ENCODE results near the gene CIP2A. TPM values are rescaled to one million over a fixed set of nuclear protein-coding genes. Genes with fewer than 3 reads are reported as not detected.

CIP2A gene
- total RNA-seq, 1 donor from 2014 or later, result 1.6 TPM

DNA sequence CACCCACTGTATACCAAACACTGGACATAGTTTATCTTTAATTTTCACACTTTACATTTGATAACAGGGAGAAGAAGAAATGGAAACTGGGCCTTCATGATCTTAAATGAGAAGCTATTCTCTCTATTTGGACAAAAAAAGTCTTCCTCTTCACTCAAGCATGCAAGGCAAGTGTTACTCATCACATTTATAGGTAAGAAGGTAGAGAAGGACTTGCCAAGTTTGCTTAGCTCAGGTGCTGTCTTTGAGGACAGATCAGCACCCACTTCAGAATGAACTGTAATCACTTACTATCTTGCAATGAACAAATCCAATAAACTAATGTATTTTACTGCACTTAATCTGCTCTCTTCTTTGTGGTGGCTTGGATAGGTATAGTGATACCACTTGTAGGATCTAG is 77.7 kb downstream of the CIP2A start:
- intact Hi-C loops (cut with micrococcal nuclease), result no loop called here
- no peak for DNase-seq

DNA sequence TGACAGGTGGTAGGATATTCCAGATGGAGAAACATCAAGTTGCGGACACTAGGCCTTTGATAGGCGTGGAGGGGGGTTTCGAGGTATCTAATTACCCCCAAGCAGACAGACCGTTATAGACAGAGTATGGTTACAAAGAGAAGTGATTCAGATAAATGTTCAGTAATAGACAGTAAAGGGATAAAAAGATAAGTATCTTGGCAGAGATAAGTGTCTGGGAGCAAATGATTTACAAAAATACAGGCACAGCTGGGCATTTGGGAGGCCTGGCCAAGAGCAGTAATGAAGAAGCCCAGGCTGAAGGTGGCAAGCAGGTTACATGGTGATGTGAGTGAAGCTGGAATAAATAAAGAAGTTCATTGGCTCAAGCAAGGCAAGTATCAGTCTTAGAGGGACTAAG is 78.2 kb downstream of the CIP2A start:
- TF ChIP-seq, protein P1, sequence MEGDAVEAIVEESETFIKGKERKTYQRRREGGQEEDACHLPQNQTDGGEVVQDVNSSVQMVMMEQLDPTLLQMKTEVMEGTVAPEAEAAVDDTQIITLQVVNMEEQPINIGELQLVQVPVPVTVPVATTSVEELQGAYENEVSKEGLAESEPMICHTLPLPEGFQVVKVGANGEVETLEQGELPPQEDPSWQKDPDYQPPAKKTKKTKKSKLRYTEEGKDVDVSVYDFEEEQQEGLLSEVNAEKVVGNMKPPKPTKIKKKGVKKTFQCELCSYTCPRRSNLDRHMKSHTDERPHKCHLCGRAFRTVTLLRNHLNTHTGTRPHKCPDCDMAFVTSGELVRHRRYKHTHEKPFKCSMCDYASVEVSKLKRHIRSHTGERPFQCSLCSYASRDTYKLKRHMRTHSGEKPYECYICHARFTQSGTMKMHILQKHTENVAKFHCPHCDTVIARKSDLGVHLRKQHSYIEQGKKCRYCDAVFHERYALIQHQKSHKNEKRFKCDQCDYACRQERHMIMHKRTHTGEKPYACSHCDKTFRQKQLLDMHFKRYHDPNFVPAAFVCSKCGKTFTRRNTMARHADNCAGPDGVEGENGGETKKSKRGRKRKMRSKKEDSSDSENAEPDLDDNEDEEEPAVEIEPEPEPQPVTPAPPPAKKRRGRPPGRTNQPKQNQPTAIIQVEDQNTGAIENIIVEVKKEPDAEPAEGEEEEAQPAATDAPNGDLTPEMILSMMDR (IDR thresholded peaks at IDR 0.05; ENCODE audit: borderline replicate concordance), result no peak
- Histone ChIP-seq H3K9me3 (replicated peaks) (no peaks in the 10 kb centered on the region), H3K36me3 (no peaks in the 10 kb centered on the region), H3K4me1 (peaks cover 8% of the 10 kb centered on the region), H3K4me3 (no peak overlapping the region), H3K27me3 (ENCODE audit: low read depth) (no peaks in the 10 kb centered on the region), H3K27ac (replicated peaks) (no peak overlapping the region)
- intact Hi-C loops (cut with micrococcal nuclease), result no loop called here
- no peak for DNase-seq

More for the DNA sequence above, 77.7 kb downstream of the CIP2A start:
- H3K9me3 ChIP-seq (replicated peaks), result no peaks in the 10 kb centered on the region
- TF ChIP-seq, protein P1 (IDR thresholded peaks at IDR 0.05; ENCODE audit: borderline replicate concordance), result no peak
- H3K36me3 ChIP-seq, result no peaks in the 10 kb centered on the region
- no peak overlapping the region for H3K27ac ChIP-seq (replicated peaks)
- H3K4me3 ChIP-seq, result no peak overlapping the region
- no peaks in the 10 kb centered on the region for H3K27me3 ChIP-seq (ENCODE audit: low read depth)
- peaks cover 8% of the 10 kb centered on the region for H3K4me1 ChIP-seq

DNA sequence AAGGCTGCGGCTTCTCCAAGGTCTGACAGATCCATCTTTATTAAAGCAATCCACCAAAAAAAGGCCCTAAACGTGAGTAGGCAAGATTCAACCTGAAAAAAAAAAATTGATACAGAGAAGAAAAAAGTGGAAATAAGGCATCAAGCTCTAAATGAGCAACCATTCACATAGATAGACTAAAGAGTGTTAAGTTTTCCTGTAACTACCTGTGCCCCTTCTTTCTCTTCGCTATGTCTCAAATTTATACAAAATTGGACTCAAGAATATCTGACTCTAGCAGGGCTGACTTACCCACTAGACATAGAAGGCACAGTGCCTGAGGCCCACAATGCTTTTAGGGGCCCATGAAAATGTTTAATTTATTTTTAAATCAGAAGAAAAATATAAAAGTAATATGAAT is 78.7 kb downstream of the CIP2A start, which contains the start of gene MYH15:
Gene MYH15, minus strand, starts transcription at position 101 of the 400 bp plus-strand sequence. Its CDS starts 66 bp downstream, at position 35.
- Histone ChIP-seq H3K9me3 (replicated peaks) (no peaks in the 10 kb centered on the region), H3K27ac (replicated peaks) (no peak within 1 kb of the TSS), H3K4me3 (no peak within 1 kb of the TSS), H3K4me1 (peaks cover 8% of the 10 kb centered on the region), H3K27me3 (ENCODE audit: low read depth) (no peaks in the 10 kb centered on the region), H3K36me3 (no peaks in the 10 kb centered on the region)
- no peak for DNase-seq
- intact Hi-C loops (cut with micrococcal nuclease), result no loop called here
- TF ChIP-seq, protein P1 (IDR thresholded peaks at IDR 0.05; ENCODE audit: borderline replicate concordance), result no peak

DNA sequence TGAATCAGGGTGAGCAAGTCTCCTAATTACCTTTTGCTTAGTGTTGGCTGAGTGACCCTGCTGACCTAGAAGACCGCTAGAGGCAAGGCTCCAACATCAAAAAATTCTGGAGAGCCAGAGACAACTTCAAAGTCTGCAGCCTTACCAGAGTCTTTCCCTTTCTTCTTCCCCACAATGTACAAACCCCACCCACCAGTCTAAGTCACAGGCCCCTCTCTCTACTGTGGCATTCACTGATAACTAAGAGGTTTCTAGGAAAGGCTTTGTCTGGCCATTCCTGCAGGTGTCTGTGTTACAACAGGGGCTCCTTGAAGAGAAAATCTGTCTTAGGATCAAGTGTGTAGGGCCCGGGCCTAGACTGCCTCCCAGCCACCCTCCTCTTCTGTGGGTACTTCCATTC is 79.4 kb downstream of the CIP2A start:
- intact Hi-C loops (cut with micrococcal nuclease), result no loop called here

DNA sequence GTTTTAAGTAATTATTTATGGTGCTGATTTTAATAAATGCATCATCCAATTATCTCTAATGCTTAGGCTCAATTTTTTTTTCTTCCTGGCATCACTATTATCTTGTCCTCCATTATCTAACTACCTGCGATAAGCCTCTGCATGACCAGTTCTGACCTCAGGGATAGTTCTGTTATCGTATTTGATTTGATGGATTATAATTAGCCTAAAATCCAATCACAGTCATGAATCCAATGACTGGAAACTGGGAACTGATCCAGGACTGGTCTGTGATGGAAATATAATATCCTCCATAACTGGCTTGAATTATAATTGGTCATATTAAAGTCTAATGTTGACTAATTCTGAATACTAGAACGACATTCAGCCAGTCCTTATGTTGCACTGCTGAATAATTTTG is 80.0 kb downstream of the CIP2A start:
- Histone ChIP-seq H3K4me1 (peaks cover 8% of the 10 kb centered on the region), H3K27ac (replicated peaks) (no peak overlapping the region), H3K4me3 (no peak overlapping the region), H3K36me3 (no peaks in the 10 kb centered on the region), H3K9me3 (replicated peaks) (no peaks in the 10 kb centered on the region), H3K27me3 (ENCODE audit: low read depth) (no peaks in the 10 kb centered on the region)
- TF ChIP-seq, protein P1 (IDR thresholded peaks at IDR 0.05; ENCODE audit: borderline replicate concordance), result no peak
- DNase-seq, result no peak
- intact Hi-C loops (cut with micrococcal nuclease), result no loop called here

More for the DNA sequence above, 79.4 kb downstream of the CIP2A start:
- H3K27ac ChIP-seq (replicated peaks), result no peak overlapping the region
- TF ChIP-seq, protein P1 (IDR thresholded peaks at IDR 0.05; ENCODE audit: borderline replicate concordance), result no peak
- H3K36me3 ChIP-seq, result no peaks in the 10 kb centered on the region
- no peaks in the 10 kb centered on the region for H3K9me3 ChIP-seq (replicated peaks)
- peaks cover 8% of the 10 kb centered on the region for H3K4me1 ChIP-seq
- H3K4me3 ChIP-seq, result no peak overlapping the region
- no peaks in the 10 kb centered on the region for H3K27me3 ChIP-seq (ENCODE audit: low read depth)
- DNase-seq, result no peak
